Smooth muscle cell of the brain vasculature (primary cell): ENCODE data around the gene SGO2.

ENCODE experiments used
- DNase-seq: peaks from one replicate; pipeline ENCODE4 v3.0.0-alpha.2; 2012; ENCODE audit warnings: low read depth, low spot score

The SGO2 gene, protein sequence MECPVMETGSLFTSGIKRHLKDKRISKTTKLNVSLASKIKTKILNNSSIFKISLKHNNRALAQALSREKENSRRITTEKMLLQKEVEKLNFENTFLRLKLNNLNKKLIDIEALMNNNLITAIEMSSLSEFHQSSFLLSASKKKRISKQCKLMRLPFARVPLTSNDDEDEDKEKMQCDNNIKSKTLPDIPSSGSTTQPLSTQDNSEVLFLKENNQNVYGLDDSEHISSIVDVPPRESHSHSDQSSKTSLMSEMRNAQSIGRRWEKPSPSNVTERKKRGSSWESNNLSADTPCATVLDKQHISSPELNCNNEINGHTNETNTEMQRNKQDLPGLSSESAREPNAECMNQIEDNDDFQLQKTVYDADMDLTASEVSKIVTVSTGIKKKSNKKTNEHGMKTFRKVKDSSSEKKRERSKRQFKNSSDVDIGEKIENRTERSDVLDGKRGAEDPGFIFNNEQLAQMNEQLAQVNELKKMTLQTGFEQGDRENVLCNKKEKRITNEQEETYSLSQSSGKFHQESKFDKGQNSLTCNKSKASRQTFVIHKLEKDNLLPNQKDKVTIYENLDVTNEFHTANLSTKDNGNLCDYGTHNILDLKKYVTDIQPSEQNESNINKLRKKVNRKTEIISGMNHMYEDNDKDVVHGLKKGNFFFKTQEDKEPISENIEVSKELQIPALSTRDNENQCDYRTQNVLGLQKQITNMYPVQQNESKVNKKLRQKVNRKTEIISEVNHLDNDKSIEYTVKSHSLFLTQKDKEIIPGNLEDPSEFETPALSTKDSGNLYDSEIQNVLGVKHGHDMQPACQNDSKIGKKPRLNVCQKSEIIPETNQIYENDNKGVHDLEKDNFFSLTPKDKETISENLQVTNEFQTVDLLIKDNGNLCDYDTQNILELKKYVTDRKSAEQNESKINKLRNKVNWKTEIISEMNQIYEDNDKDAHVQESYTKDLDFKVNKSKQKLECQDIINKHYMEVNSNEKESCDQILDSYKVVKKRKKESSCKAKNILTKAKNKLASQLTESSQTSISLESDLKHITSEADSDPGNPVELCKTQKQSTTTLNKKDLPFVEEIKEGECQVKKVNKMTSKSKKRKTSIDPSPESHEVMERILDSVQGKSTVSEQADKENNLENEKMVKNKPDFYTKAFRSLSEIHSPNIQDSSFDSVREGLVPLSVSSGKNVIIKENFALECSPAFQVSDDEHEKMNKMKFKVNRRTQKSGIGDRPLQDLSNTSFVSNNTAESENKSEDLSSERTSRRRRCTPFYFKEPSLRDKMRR

GRCh38 chr2:200525882-200526651, at the start of gene SGO2:
Gene SGO2, plus strand, starts transcription at chr2:200526207. Its CDS starts 6,769 bp downstream, at chr2:200532976.
- peak; percentile 78 for DNase-seq

GRCh38 chr2:200476836-200477235, 49.2 kb upstream of the SGO2 start:
- DNase-seq, result no peak

DNA sequence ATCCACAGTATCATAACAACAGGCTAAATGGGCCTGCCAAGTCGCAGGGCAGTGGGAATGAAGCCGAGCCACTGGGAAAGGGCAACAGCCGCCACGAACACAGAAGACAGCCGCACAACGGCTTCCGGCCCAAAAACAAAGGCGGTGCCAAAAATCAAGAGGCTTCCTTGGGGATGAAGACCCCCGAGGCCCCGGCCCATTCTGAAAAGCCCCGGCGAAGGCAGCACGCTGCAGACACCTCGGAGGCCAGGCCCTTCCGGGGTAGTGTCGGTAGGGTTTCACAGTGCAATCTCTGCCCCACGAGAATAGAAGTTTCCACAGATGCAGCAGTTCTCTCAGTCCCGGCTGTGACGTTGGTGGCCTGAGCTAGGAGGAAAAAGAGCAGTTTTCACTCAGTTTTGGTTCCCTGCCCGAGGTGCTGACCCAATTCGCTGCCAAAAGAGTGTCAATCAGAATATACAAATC, 48.3 kb upstream of the SGO2 start:
- DNase-seq, result no peak

GRCh38 chr2:200479692-200480265, 46.2 kb upstream of the SGO2 start:
- DNase-seq, result peak; percentile 21

GRCh38 chr2:200482194-200482593, 43.8 kb upstream of the SGO2 start:
- no peak for DNase-seq

GRCh38 chr2:200483729-200484198, 42.2 kb upstream of the SGO2 start:
- no peak for DNase-seq

- DNase-seq, result no peak
Observed at GRCh38 chr2:200484934-200485333, 41.1 kb upstream of the SGO2 start.

DNA sequence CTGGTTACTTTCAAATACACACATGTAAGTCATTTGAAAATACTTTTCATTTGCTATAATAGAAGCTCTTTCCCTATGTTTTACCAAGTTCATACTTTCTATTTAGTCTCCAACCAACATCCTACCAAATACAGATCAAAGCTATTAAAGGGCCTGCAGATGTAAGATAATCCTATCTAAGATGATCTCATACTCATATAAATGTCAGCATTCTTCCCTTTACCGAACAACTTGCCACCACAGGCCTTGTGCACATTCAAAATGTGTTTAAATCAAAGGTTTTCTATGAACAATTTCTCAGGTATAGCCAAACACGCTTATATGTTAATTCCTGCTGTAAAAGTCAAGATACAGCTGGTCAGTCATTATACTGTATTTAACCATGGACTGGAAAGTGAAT, 39.5 kb upstream of the SGO2 start:
- DNase-seq, result no peak

- DNase-seq, result no peak
Observed at GRCh38 chr2:200488169-200488568, 37.8 kb upstream of the SGO2 start.

- no peak for DNase-seq
Observed at GRCh38 chr2:200490001-200490400, 36.0 kb upstream of the SGO2 start.

GRCh38 chr2:200492656-200493055, 33.4 kb upstream of the SGO2 start:
- no peak for DNase-seq

DNA sequence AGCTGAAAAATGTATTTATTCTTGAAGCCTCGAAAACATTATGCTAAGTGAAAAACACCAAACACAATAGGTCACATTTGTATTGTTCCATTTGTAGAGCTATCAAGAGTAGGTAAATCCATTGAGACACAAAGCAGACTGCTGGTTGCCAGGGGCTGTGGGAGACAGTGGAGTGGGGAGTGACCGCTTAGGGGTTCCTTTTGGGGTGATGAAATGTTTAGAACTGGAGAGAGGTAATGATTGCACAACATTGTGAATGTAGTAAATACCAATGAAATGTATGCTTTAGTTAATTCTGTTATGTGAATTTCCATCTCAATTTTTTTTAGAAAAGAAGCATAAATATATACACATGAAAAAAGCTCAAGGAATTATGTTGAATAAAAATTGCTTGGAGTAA, 32.0 kb upstream of the SGO2 start:
- no peak for DNase-seq

DNA sequence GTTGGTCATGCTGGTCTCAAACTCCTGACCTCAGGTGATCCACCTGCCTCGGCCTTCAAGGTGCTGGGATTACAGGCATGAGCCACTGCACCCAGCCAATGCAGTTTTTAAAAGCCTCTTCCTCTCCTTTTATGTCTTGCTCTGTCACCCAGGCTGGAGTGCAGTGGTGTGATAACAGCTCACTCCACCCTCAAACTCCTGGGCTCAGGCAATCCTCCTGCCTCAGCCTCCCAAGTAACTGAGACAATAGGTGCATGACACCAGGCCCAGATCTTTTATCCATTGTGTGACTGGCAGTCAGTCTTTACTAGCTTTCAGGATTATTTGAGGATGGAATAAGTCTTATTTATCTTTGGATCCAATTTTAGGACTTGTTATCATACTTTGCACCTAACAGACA, 29.3 kb upstream of the SGO2 start:
- no peak for DNase-seq

DNA sequence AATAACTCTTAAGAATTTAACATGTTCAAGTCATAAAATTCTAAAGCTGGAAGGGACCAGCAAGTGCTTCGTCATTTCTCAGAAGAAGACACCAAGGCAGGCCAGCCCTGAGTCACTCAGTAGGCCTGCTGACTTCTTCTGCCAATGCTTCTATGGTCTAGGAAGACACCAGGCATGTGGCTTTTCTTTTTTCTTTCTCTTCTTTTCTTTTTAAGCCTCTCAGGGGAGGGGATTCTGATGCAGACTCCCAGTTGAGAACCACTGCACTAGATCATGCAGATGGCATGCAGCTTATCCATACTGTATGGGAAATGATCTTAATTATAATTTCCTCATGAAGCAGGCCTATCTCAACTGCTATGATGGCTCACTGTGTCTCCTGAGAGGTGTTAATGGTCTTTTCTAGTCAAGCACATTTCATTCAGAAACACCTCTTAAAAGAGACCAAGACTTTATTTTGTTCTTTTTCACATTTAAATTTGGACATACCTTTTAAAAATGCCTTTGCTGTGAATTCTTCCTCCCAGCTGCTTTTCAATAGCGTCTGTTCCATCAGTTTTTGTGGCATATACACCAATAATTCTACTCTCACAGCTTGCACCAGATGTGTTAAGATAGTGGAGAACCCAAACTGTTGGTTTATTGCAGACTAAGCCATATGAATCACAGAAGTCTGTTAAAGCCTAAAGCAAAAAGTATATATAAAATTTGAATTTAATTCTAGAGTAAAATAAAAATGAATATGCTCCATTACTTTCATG, 27.4 kb upstream of the SGO2 start:
- no peak for DNase-seq

- no peak for DNase-seq
Observed at GRCh38 chr2:200502196-200502595, 23.8 kb upstream of the SGO2 start.

DNA sequence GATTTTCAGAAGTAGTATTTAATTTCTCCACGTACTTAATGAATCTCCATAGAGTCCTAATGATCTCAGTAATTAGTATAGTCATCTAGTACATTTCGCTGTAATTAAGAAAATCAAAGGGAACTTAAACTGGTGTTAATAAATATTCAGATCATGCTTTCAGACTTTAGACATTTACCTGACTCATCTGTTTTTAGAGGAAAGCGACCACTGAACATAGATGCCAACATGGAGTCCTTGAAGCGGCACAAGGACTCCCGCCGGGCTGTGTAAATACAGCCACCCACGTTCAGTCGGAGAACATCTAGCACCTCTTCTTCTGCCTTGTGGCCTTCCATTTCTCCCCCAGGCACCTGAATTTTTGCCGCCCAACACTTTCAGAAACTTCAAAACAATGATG, 19.3 kb upstream of the SGO2 start:
- no peak for DNase-seq

- no peak for DNase-seq
Observed at GRCh38 chr2:200507179-200507578, 18.8 kb upstream of the SGO2 start.

DNA sequence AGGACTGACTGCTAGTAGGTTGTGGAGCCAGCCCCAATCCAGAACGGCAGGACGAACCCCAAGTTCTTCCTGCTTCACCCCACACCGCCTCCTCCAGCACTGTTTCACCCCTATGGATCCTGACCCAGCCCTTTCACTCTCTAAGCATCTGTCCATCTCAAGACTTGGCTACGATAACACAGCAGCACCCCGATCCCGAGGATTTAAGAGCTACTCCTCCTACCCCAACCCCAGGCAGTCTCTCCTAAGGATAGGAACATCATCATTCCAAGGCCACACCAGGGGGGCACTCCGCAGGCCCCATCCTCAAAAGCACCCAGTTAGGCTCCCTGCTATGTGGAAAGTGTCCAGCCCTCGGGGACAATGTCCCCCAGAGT, 16.8 kb upstream of the SGO2 start:
- DNase-seq, result no peak

DNA sequence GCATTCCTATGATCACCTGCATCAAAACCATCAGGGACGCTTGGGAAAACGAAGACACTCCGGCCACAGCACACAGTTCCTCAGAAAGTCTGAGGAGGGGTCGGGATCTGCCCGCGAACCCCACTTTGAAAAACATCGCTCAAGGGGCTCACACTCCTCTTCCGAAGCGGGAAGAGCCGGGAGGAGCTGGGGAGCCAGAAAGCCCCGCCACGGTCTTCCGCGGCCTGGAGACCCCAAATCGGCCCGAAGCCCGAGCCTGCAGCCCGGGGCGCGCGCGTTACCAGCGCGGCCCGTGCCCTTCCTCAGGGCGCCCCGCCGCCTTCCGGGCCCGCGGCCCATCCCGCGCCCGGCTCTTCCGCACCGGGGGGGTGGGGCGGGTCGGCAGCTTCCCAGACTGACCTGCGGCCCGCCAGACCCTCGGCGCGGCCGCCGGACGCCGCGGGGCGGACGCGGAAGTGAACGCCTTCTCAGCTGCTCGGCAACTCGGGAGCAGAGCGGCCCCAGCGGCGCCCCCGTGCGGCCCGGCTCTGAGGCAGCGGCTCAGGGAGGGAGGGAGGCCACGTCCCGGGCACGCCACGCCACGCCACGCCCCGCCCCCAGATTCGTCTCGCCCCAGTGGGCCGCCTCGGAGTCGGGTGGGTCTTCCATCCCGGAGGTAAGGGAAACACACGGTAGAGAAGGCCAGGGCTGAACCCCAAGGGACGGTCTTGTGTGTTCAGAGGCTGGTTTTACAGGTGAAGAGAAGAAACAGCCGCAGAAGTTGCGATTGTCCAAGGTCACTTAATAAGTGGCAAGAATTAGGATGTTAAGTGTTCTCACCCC, 16.2 kb upstream of the SGO2 start, which contains the start of gene KCTD18:
TSS of gene KCTD18 (minus strand) at position 457 of the 822 bp plus-strand sequence. CDS start 3,052 bp downstream, outside the sequence.
- DNase-seq, result peak; percentile 65
